IPS-18c (cell line): ENCODE measurements around the gene CDK5.

Experiments
- H3K4me3 ChIP-seq: 2 replicates; pipeline ENCODE4 v1.7.0; 2013; ENCODE audit warnings: low read depth, mild to moderate bottlenecking, low read length, moderate library complexity; ENCODE audit not compliant: insufficient read depth
- H3K9me3 ChIP-seq: one replicate; pipeline ENCODE4 v1.6.1; 2013; ENCODE audit warnings: mild to moderate bottlenecking, low read length, moderate library complexity; ENCODE audit not compliant: control insufficient read depth, insufficient read depth

The CDK5 gene

GRCh38 chr7:151063212-151063561 lies 5.5 kb upstream of the CDK5 start:
- H3K4me3 ChIP-seq: peak overlapping the region; percentile 24
- H3K9me3 ChIP-seq: peaks cover 2% of the 10 kb centered on the region

DNA sequence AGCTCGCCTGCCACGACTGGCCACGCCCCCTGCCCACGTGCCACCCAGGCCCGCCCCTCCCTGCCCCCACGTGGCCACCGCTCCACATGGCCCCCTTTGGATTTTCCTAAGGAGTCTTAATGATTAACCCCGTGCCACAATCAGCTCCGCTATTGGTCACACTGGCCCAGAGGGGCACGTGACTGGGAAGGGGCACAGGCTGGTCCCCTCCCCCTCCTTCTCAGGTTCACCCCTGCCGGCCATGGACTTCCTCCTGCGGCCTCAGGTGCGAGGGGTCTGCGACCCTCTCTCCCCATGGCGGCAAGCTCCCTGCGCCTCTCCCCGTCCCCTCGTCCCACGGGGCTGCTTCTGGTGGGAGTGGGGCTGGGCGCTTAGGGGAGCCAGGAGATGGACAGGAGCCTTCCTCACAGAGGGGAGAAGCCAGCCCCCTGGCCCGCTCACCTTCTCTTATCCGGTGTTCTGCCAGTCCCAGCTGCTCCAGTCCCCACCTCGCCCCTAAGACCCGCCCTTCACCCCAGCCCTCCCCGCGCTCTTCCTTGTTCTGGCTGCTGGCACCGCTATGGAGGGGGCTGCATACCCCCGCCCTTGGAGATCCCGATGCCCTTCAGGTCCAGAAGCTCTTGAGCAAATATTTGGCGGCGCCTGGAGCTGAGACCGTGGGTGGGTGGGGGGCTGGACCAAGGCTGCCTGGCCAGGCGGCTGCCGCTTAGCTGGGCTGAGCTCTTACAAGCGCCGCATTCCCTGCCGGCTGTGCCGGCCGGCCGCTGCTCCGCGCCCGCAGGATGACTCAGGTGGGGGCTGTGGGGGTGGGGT lies 4.9 kb upstream of the CDK5 start:
- Histone ChIP-seq H3K9me3 (peaks cover 2% of the 10 kb centered on the region), H3K4me3 (peak overlapping the region; percentile 62)

DNA sequence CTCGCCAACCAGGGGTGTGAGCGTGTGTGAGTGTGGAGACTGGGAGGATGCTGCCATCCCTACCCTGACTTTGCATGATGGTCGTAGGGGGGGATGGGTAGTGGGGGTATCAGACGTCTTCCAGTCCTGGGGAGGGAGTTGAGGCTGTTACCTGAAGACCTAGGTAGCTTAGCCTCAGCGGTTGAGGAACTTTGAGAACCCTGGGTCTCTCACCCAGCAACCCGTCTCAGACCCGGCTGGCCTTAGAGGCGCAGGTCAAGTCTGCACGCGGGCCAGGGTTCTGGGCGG lies 4.4 kb upstream of the CDK5 start:
- peaks cover 2% of the 10 kb centered on the region for H3K9me3 ChIP-seq
- peak overlapping the region; percentile 41 for H3K4me3 ChIP-seq

GRCh38 chr7:151061213-151062110 lies 3.8 kb upstream of the CDK5 start:
- Histone ChIP-seq H3K9me3 (peaks cover 2% of the 10 kb centered on the region), H3K4me3 (peak overlapping the region; percentile 41)

DNA sequence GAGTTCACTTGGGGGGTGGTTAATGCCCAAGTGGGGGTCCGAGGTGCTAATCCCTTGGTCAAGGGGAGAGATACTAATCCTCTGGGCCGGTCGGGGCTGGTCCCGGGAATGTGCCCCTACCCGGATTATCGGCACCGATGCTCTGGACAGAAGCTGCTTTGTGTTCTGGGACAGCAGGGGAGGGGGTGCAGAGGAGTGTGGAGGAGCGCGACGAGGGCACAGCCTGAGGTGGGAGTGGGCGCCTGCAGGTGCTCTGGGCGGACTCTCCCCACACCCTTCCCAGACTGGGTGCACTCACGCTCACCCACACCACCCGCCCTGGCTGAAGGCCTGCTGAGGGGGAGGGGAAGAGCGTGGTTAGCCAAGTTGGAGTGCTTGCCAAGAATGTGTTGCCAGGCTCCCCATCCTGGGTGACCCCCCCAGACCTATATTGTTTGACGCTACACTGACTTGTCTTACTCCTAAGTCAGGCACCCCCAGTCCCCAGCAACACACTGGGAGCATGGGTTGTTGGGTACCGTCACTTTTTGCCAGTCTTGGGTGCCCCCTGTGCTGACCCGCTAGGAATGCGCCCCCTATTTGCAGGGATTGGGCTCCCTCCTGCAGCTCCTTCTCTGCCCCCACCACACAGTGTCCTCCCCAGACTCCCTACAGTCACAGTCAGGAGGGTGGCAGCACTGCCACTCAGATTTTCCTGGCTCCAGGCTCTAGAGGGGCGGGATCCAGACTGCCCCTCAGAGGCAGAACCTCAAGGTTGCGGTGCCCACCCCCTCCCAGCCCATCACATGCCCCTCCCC lies 2.9 kb upstream of the CDK5 start:
- Histone ChIP-seq H3K4me3 (peak overlapping the region; percentile 79), H3K9me3 (peaks cover 2% of the 10 kb centered on the region)

DNA sequence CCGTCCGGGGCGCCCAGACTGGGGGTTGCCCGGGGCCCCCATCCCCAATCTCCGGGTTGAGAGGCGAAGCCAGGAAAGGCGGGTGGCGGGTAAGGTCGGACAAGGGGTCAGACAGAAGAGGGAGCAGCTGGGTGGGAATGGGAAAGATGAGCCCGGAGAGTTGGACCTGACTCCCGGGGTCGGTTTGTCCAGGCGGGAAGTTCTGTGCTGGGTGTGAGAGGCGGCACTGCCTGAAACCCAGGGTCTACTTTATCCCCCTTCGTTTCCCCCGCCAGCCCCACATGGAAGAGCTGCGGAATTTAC lies 2.4 kb upstream of the CDK5 start:
- Histone ChIP-seq H3K4me3 (peak overlapping the region; percentile 79), H3K9me3 (peaks cover 2% of the 10 kb centered on the region)

DNA sequence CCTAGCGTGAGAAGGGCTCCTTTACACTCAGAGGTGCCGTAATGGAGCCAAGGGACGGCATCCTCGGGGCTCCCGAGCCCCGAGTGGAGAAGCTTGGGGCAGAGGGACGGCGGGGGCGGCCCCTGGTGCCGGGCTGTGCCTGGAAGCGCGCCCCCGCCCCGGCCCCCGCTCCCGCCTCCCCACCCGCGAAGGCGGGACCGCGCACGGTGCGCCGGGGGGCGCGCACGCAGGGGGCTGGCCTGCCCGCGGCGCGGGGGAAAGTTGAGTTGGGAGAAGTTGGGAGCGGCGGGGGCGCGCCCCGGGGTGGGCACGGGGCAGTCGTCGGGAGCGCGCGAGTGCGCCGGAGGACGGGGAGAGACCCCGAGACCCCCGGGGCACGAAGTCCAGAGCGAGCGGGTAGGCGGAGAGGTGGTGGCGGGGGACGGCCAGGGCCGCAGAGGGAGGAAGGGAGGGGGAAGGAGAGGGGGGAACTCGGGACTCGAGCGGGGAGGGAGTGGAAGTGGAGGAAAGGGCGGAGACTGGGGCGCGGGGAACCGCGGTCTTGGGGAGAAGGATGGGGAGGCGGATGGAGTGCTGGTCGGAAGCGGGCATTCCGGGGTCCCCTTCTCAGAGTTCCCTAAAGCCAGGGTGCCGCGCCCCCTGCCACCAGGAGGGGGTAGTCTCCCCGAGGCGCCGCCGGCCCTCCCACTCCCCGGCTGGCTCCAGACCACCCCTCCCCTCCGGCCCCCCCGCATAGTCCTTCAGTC lies 1.8 kb upstream of the CDK5 start, which contains the start of gene SLC4A2:
SLC4A2 (plus strand) TSS at position 223 of the 746 bp plus-strand sequence. CDS start 2,399 bp downstream, outside the sequence.
- H3K4me3 ChIP-seq: peak within 1 kb of the TSS; percentile 79
- H3K9me3 ChIP-seq: peaks cover 2% of the 10 kb centered on the region

- peaks cover 2% of the 10 kb centered on the region for H3K9me3 ChIP-seq
These were observed 1.2 kb upstream of the CDK5 start for GRCh38 chr7:151058781-151059366.

GRCh38 chr7:151057989-151058780 lies 488 bp upstream of the CDK5 start:
- Histone ChIP-seq H3K4me3 (peak overlapping the region; percentile 79), H3K9me3 (peaks cover 2% of the 10 kb centered on the region)

More at GRCh38 chr7:151058781-151059366, 1.2 kb upstream of the CDK5 start:
- H3K4me3 ChIP-seq: peak overlapping the region; percentile 79

DNA sequence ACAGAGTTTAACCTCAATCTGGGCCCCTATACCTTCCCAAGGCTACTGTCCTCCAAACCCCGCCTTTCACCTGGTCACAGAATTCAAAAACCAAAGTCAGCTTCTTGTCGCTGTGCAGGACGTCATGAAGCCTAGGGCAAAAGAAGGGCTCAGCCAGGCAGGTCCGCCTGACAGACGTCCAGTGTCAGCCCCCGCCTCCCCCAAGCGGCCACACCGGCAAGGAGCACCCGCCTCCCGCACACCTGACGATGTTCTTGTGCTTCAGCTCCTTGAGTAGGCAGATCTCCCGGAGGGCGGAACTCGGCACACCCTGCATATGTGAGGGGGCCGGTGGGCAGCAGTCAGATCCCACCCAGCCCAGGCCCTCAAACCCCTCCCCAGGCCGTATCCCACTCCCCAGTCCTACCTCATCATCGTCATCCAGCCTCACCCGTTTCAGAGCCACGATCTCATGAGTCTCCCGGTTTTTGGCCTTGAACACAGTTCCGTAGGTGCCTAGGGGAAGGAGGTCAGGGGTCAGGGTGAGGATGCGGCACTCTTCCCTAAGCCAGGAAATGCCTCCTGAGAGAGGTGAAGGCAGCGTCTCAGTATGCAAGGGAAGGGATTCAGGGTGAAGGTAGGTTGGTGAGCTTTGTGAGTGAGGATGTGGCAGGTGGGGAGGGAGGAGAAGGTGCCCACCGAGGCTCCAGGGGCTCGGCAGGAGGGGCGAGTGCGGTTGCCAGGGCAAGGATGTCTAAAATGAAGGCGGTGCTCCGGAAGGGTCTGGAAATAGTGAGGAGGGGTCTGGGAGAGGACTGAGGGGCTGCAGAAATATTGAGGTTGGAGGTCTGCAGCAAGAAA lies 811 bp downstream of the CDK5 start:
- H3K9me3 ChIP-seq: peaks cover 2% of the 10 kb centered on the region
- H3K4me3 ChIP-seq: peak overlapping the region; percentile 56

DNA sequence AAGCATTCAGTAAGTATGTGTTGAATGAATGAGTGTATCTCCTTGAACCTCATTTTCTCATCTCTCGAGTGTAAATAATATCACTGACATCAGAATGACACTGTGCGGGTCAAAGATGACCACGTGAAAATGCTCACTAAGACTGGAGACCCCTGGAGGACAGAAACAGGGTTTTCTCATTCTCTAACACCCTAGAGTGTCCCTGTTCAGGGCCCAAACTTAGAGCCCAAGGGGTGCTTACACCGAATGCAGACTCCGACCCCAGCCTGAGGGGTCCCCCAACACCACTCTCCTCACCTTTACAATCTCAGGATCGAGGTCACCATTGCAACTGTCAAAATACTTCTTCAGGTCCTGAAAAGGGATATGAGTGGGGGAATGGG lies 1.4 kb downstream of the CDK5 start:
- Histone ChIP-seq H3K9me3 (peaks cover 2% of the 10 kb centered on the region), H3K4me3 (peak overlapping the region; percentile 56; the same call in 1 of the 2 replicates)

DNA sequence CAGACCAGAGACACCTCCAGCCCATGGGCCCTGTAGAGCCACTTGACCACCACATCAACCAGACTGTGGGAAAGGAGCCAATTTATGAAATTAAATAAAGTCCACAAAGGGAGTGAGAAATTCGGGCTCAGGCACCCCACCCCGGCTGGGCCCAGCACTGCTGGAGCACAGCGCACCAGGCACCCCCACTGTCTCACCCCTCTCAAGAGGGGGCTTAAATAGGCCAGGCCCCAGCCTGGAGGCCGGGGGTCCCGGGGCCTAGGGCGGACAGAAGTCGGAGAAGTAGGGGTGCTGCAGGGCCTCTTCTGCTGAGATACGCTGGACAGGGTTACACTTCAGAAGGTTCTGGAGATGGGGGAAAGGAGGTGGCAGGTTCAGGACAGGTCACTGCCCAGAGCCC lies 3.9 kb downstream of the CDK5 start:
- Histone ChIP-seq H3K4me3 (no peak overlapping the region), H3K9me3 (no peaks in the 10 kb centered on the region)

- no peak overlapping the region for H3K4me3 ChIP-seq
These were observed 4.6 kb downstream of the CDK5 start for GRCh38 chr7:151053096-151053495.

GRCh38 chr7:151051108-151051507 lies 6.6 kb downstream of the CDK5 start:
- Histone ChIP-seq H3K4me3 (no peak overlapping the region), H3K9me3 (no peaks in the 10 kb centered on the region)

More at GRCh38 chr7:151053096-151053495, 4.6 kb downstream of the CDK5 start:
- no peaks in the 10 kb centered on the region for H3K9me3 ChIP-seq

DNA sequence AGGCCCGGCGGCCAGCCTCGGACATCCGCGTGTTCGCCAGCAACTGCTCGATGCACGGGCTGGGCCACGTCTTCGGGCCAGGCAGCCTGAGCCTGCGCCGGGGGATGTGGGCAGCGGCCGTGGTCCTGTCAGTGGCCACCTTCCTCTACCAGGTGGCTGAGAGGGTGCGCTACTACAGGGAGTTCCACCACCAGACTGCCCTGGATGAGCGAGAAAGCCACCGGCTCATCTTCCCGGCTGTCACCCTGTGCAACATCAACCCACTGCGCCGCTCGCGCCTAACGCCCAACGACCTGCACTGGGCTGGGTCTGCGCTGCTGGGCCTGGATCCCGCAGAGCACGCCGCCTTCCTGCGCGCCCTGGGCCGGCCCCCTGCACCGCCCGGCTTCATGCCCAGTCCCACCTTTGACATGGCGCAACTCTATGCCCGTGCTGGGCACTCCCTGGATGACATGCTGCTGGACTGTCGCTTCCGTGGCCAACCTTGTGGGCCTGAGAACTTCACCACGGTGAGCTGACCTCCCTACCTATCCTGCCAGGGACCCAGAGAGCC lies 8.7 kb downstream of the CDK5 start:
- H3K9me3 ChIP-seq: no peaks in the 10 kb centered on the region
- no peak overlapping the region for H3K4me3 ChIP-seq
